Spleen (tissue), 11 donors: ENCODE data around the gene POU2AF1. TPM values are rescaled to one million over a fixed set of nuclear protein-coding genes. Genes with fewer than 3 reads are reported as not detected.

Source experiments
- DNase-seq: peaks from one replicate; pipeline ENCODE4 v3.0.0-alpha.2; 2020
- H3K27ac ChIP-seq, 8 donors: fragments of 200-600 bp; sonication (generic) in 7 of 8; 1 replicate in 4 of 8; 2 replicates in 4 of 8; pipeline versions ENCODE4 v1.5.0 to v1.8.0; 2016 to 2021; ENCODE audit warnings: inconsistent platforms in 4 of 8, mild to moderate bottlenecking in 4 of 8, moderate library complexity in 1 of 8
- H3K27me3 ChIP-seq, 7 donors: fragments of 200-600 bp; sonication (generic) in 6 of 7; replicated peaks in 1 of 7; 1 replicate in 4 of 7; 2 replicates in 3 of 7; pipeline versions ENCODE4 v1.5.0 to v1.8.0; 2016 to 2021; ENCODE audit warnings: inconsistent platforms in 3 of 7, mild to moderate bottlenecking in 1 of 7
- H3K36me3 ChIP-seq, 6 donors: fragments of 200-600 bp; sonication (generic) in 5 of 6; 1 replicate in 4 of 6; 2 replicates in 2 of 6; pipeline versions ENCODE4 v1.5.0 to v1.8.0; 2016 to 2021; ENCODE audit warnings: inconsistent platforms in 2 of 6
- H3K4me1 ChIP-seq, 6 donors: fragments of 200-600 bp; sonication (generic) in 5 of 6; 1 replicate in 3 of 6; 2 replicates in 3 of 6; pipeline versions ENCODE4 v1.5.0 to v1.8.0; 2016 to 2021; ENCODE audit warnings: inconsistent platforms in 3 of 6
- H3K4me3 ChIP-seq, 8 donors: fragments of 200-600 bp; sonication (generic) in 7 of 8; 1 replicate in 4 of 8; 2 replicates in 4 of 8; pipeline versions ENCODE4 v1.5.0 to v1.8.0; 2016 to 2021; ENCODE audit warnings: inconsistent platforms in 4 of 8, mild to moderate bottlenecking in 4 of 8, moderate library complexity in 2 of 8
- H3K9me3 ChIP-seq, 8 donors: fragments of 200-600 bp; sonication (generic) in 7 of 8; 1 replicate in 4 of 8; 2 replicates in 4 of 8; pipeline versions ENCODE4 v1.5.0 to v1.8.0; 2016 to 2021; ENCODE audit warnings: inconsistent platforms in 4 of 8
- CTCF ChIP-seq, 11 experiments: fragments of 200-600 bp in 7 of 11; fragments of 450-650 bp in 4 of 11; sonication (generic) in 4 of 11; IDR thresholded peaks in 8 of 11; conservative IDR thresholded peaks in 3 of 11; 1 replicate in 7 of 11; 2 replicates in 4 of 11; pipeline versions ENCODE4 v1.4.0 to v1.8.0; 2016 to 2021; ENCODE audit warnings: antibody characterized with exemption in 11 of 11, inconsistent platforms in 4 of 11, mild to moderate bottlenecking in 1 of 11
- POLR2A ChIP-seq, 3 donors: fragments of 450-650 bp; IDR thresholded peaks; one replicate each; pipeline ENCODE4 v1.5.1; 2017; ENCODE audit warnings: antibody characterized with exemption in 3 of 3, mild to moderate bottlenecking in 1 of 3
- POLR2AphosphoS5 ChIP-seq, 3 donors: sonication (generic); formaldehyde crosslinking; IDR thresholded peaks; one replicate each; pipeline ENCODE4 v1.5.1; 2017; ENCODE audit warnings: antibody characterized with exemption in 3 of 3
- WGBS, 5 donors: extraction: QIAGEN DNeasy Blood & Tissue Kit in 3 of 5; methylation state at CpG; one replicate each; pipeline versions ENCODE4 v1.1.5 to v1.1.7; 2013 to 2018; 5-methylcytosine and 5-hydroxymethylcytosine counted together
- intact Hi-C: fragments of 100-400 bp; cut with DNase I; formaldehyde crosslinking; loops from one replicate; pipeline ENCODE4 v1.15.0; 2023; ENCODE audit warnings: low total_unique reads
- polyA plus RNA-seq, 3 donors: library from polyadenylated mRNA; stranded (reverse); fragments of 200-250 nt; gene quantifications; one replicate each; pipeline ENCODE4 v1.2.1, GENCODE V29; 2013
- total RNA-seq, 7 donors: library from RNA; depleted of rRNA in 3 of 7; stranded (reverse); fragments of >200 nt in 3 of 7; fragmentation: NEBNext Ultra II Directional in 4 of 7; extraction: Animal tissue kit (Norgen Biotek cat#: 25700) in 4 of 7; gene quantifications; one replicate each; pipeline versions ENCODE4 v1.1.0 to v1.2.1, GENCODE V29; 2016 to 2021
- donor health status: healthy with polysubstance abuse.
- donor health status: DM: no; HTN: no; CAD: no; lungs with moderate emphysema.
- donor health status: DM: no; HTN: no; CAD: no.
- donor health status: Bipolar disorder and iron deficiency.
- donor health status: healthy.
- donor health status: DM: no; HTN: no; CAD: no.
- donor health status: DM: yes; HTN: yes; CAD: no.

Gene POU2AF1
- total and polyA plus RNA-seq, 10 donors = 60.1 to 280 (median 104) TPM

GRCh38 chr11:111406589-111406988, 27.5 kb upstream of the POU2AF1 start:
- TF ChIP-seq POLR2AphosphoS5 (IDR thresholded peaks at IDR 0.05) = no peak
- TF ChIP-seq POLR2A (IDR thresholded peaks at IDR 0.05) = no peak
- TF ChIP-seq CTCF (IDR thresholded peaks at IDR 0.05 in 8 of 11, conservative IDR thresholded peaks at IDR 0.05 in 3 of 11) = no peak
- no peak for DNase-seq
- H3K4me3 ChIP-seq = no peak overlapping the region
- H3K4me1 ChIP-seq = peaks cover 0 to 29% (median 8%) of the 10 kb centered on the region in 6 donors
- H3K27ac ChIP-seq = no peak overlapping the region
- 57 to 83% (median 64%) methylated on average over 1 of the region's 1 CpG for WGBS, 5 donors
- peaks cover 0 to 14% (median 0%) of the 10 kb centered on the region in 8 donors for H3K9me3 ChIP-seq
- no peaks in the 10 kb centered on the region for H3K27me3 ChIP-seq
- intact Hi-C loops = no loop called here
- no peaks in the 10 kb centered on the region for H3K36me3 ChIP-seq

DNA sequence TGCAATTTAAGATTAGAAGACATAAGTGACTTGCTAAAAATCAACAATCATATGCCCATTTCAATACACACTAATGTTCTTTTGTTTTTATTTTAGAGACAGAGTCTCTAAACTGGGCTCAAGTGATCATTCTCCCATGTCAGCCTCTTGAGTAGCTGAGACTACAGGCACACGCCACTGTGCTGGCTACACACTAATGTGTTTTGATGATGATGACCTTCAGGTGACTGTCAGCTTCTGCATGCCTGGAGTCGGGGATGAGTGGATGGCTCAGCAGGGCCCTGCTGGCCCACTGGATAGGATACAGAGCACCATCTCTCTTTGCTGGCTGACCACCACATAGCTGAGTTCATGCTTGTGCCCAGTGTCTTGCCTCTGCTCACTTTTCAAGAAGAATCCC, 27.0 kb upstream of the POU2AF1 start:
- no peak overlapping the region for H3K27ac ChIP-seq
- H3K4me3 ChIP-seq = no peak overlapping the region
- intact Hi-C loops = no loop called here
- WGBS, 5 donors = 75 to 90% (median 77%) methylated on average over 2 of the region's 2 CpGs
- no peaks in the 10 kb centered on the region for H3K36me3 ChIP-seq
- peaks cover 0 to 29% (median 8%) of the 10 kb centered on the region in 6 donors for H3K4me1 ChIP-seq
- peaks cover 0 to 14% (median 0%) of the 10 kb centered on the region in 8 donors for H3K9me3 ChIP-seq
- DNase-seq = no peak
- no peaks in the 10 kb centered on the region for H3K27me3 ChIP-seq
- no peak for TF ChIP-seq POLR2A (IDR thresholded peaks at IDR 0.05)
- no peak for TF ChIP-seq POLR2AphosphoS5 (IDR thresholded peaks at IDR 0.05)
- TF ChIP-seq CTCF (IDR thresholded peaks at IDR 0.05 in 8 of 11, conservative IDR thresholded peaks at IDR 0.05 in 3 of 11) = no peak

GRCh38 chr11:111405551-111405950, 26.5 kb upstream of the POU2AF1 start:
- TF ChIP-seq CTCF (IDR thresholded peaks at IDR 0.05 in 8 of 11, conservative IDR thresholded peaks at IDR 0.05 in 3 of 11) (no peak), POLR2AphosphoS5 (IDR thresholded peaks at IDR 0.05) (no peak), POLR2A (IDR thresholded peaks at IDR 0.05) (no peak)
- no peaks in the 10 kb centered on the region for H3K36me3 ChIP-seq
- no peak for DNase-seq
- no peak overlapping the region for H3K27ac ChIP-seq
- H3K9me3 ChIP-seq = peaks cover 0 to 14% (median 0%) of the 10 kb centered on the region in 8 donors
- no peak overlapping the region for H3K4me3 ChIP-seq
- no peaks in the 10 kb centered on the region for H3K27me3 ChIP-seq
- intact Hi-C loops = no loop called here
- WGBS, 5 donors = 71 to 84% (median 79%) methylated on average over 2 of the region's 2 CpGs
- peaks cover 0 to 24% (median 8%) of the 10 kb centered on the region in 6 donors for H3K4me1 ChIP-seq

GRCh38 chr11:111403051-111403726, 24.1 kb upstream of the POU2AF1 start:
- no peak for TF ChIP-seq POLR2AphosphoS5 (IDR thresholded peaks at IDR 0.05)
- TF ChIP-seq POLR2A (IDR thresholded peaks at IDR 0.05) = no peak
- TF ChIP-seq CTCF (IDR thresholded peaks at IDR 0.05 in 8 of 11, conservative IDR thresholded peaks at IDR 0.05 in 3 of 11) = no peak
- H3K9me3 ChIP-seq = peaks cover 0 to 14% (median 0%) of the 10 kb centered on the region in 8 donors
- 84 to 95% (median 91%) methylated on average over 3 of the region's 3 CpGs for WGBS, 5 donors
- no peaks in the 10 kb centered on the region for H3K36me3 ChIP-seq
- H3K27ac ChIP-seq = no peak overlapping the region
- H3K4me1 ChIP-seq = peaks cover 0 to 29% (median 10%) of the 10 kb centered on the region in 6 donors
- H3K4me3 ChIP-seq = no peak overlapping the region
- intact Hi-C loops = no loop called here
- DNase-seq = no peak
- no peaks in the 10 kb centered on the region for H3K27me3 ChIP-seq
